ENCODE data around the gene GPR17.
A peak's percentile ranks its signal among the peaks of the same experiment; 100 is the strongest.

Gene GPR17

DNA sequence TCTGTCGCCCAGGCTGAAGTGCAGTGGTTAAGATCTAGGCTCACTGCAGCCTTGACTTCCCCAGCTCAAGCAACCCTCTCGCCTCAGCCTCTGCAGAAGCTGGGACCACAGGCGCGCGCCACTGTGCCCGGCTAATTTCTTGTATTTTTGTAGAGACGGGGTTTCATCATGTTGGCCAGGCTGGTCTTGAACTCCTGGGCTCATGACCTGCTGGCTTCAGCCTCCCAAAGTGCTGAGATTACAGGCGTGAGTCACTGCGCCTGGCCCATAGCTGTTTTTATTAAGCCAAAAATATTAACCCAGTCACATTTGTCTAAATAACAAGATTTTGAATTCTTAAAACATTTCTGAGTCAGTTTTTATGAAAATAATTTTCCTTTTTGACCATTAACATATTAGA, 49.0 kb downstream of the GPR17 start:
- Histone ChIP-seq H3K4me3 (ENCODE audit: low read depth, low read length) (no peak overlapping the region), H3K27ac (ENCODE audit: low read depth, low read length) (no peak overlapping the region)

DNA sequence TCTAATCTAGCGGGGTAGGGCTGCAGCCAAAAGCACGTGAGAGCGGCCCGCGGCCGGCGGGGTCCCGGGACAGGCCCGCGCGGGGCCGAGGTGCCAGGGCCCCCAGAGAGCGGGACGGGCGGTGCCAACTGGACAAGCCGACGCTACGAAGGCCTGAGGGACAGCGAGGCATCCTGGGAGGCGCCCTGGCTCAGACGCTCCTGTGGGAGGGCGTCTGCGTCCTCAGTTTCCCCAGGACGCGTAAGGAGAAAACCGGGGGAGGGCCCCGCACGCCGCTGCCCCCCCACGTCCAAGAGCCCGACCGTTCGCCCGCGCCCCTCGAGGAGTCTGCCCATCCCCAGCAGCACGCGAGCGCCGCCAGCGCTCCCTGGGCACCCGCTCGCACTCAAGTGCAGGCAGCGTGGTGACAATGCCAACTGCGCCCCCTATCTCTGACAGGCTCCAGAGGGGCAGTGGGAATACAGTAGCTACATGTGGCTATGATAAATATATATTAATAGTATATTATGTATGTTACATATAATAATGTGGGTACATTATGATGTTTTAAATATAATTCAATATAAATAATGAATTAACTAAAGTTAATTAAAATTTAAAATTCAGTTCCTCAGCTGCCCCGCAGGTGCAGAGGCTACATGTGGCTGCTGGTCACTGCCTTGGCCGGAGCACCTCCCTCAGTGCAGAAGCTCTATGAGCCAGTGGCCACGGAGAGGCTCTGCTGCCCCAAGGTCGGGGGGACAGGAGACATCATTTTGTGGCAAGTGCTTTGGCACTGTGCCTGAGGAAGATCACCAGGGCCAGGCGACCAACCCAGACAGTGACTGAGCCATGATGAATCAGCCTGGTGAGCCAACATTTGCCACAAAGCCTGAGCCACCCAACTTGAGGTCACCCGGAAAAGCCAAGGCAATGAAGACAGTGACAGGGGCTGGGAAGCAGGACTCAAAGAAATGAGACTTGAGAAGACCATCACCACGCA, 49.8 kb downstream of the GPR17 start:
- Histone ChIP-seq H3K27me3 (ENCODE audit: control insufficient read depth, insufficient read depth, low read length) (no peaks in the 10 kb centered on the region), H3K4me1 (ENCODE audit: control insufficient read depth, insufficient read depth, low read length) (peaks cover 5% of the 10 kb centered on the region), H3K27ac (ENCODE audit: low read depth, low read length) (no peak overlapping the region), H3K36me3 (ENCODE audit: control insufficient read depth, insufficient read depth, low read length) (no peaks in the 10 kb centered on the region), H3K9me3 (ENCODE audit: control insufficient read depth, insufficient read depth, low read depth, low read length) (peaks cover 12% of the 10 kb centered on the region), H3K4me3 (ENCODE audit: low read depth, low read length) (no peak overlapping the region), H3K9ac (ENCODE audit: low read length) (no peak overlapping the region)

More for the DNA sequence above, 49.0 kb downstream of the GPR17 start:
- H3K9ac ChIP-seq (ENCODE audit: low read length): no peak overlapping the region
- no peaks in the 10 kb centered on the region for H3K27me3 ChIP-seq (ENCODE audit: control insufficient read depth, insufficient read depth, low read length)
- no peaks in the 10 kb centered on the region for H3K4me1 ChIP-seq (ENCODE audit: control insufficient read depth, insufficient read depth, low read length)
- peaks cover 20% of the 10 kb centered on the region for H3K9me3 ChIP-seq (ENCODE audit: control insufficient read depth, insufficient read depth, low read depth, low read length)
- H3K36me3 ChIP-seq (ENCODE audit: control insufficient read depth, insufficient read depth, low read length): no peaks in the 10 kb centered on the region

DNA sequence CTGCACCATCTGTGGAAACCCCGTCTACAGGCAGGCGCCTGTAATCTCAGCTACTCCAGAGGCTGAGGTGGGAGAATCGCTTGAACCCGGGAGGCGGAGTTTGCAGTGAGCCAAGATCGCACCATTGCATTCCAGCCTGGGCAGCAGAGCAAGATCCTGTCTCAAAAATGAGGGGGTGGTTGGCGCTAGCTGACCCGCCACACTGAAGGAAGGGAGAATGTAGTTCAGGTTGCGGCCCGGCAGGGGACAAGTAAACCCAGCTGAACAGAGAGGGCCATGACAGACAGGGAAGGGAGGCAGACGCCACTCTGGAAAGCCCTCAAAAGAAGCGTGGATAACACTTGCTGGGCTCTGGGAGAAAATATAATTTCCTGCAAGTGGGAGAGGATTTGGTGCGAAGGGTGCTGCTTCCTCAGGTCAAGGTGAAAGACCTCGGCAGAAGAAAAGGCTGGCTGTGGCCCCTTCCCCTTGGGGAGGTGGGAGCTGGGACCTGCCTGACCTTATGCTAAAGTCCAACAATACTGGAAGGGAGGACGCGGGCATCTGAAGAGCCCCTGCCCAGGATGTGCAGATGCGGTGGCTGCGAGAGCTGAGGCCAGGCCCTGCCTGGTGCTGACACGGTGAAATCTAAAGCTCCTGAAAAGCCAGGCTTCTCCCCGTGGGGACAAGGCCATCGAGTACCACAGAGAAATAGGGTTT, 51.7 kb downstream of the GPR17 start:
- Histone ChIP-seq H3K9ac (ENCODE audit: low read length) (no peak overlapping the region), H3K4me1 (ENCODE audit: control insufficient read depth, insufficient read depth, low read length) (peaks cover 10% of the 10 kb centered on the region)

DNA sequence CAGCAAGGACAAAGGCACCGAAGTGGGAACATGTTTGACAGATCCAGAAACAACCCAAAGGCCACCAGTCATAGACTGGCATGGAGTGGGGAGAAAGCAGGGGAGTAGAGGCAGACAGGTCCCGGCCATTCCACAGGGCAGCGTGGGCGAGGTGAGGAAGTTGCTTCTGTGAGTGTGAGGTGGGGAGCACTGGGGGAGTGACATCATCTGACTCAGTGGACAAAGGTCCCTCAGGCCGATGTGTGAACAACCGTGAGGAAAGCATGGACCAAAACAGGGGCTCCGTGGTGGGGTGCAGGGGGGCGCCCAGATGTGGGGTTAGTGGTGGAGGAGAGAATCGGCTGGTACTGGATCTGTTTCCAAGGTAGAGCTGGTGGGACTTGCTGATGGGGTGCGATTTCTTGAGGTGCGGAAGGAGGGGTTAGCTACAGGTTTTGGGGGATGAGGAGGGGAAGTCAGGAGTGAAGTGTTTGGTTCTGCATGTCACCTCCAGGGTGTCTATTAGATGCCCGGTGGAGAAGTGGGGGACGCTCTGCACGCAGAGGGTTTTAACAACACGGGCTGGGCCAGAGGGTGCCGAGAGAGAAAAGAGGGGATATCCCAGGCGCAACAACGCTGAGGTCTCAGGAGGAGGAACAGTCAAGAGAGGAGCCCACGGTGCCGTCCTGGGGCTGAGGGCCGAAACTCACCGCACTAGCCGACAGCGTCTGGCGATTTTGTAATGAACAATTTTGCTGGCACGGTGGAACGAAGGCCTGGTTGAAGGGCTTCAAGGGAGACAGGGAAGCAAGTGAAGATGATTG, 52.8 kb downstream of the GPR17 start:
- Histone ChIP-seq H3K9me3 (ENCODE audit: control insufficient read depth, insufficient read depth, low read depth, low read length) (no peaks in the 10 kb centered on the region), H3K27me3 (ENCODE audit: control insufficient read depth, insufficient read depth, low read length) (no peaks in the 10 kb centered on the region), H3K4me1 (ENCODE audit: control insufficient read depth, insufficient read depth, low read length) (peaks cover 17% of the 10 kb centered on the region), H3K36me3 (ENCODE audit: control insufficient read depth, insufficient read depth, low read length) (peaks cover 5% of the 10 kb centered on the region; the same call in 1 of the 2 replicates), H3K9ac (ENCODE audit: low read length) (no peak overlapping the region), H3K4me3 (ENCODE audit: low read depth, low read length) (no peak overlapping the region), H3K27ac (ENCODE audit: low read depth, low read length) (no peak overlapping the region)

More for the DNA sequence above, 51.7 kb downstream of the GPR17 start:
- Histone ChIP-seq H3K27ac (ENCODE audit: low read depth, low read length) (no peak overlapping the region), H3K27me3 (ENCODE audit: control insufficient read depth, insufficient read depth, low read length) (no peaks in the 10 kb centered on the region), H3K9me3 (ENCODE audit: control insufficient read depth, insufficient read depth, low read depth, low read length) (no peaks in the 10 kb centered on the region), H3K36me3 (ENCODE audit: control insufficient read depth, insufficient read depth, low read length) (no peaks in the 10 kb centered on the region), H3K4me3 (ENCODE audit: low read depth, low read length) (no peak overlapping the region)

DNA sequence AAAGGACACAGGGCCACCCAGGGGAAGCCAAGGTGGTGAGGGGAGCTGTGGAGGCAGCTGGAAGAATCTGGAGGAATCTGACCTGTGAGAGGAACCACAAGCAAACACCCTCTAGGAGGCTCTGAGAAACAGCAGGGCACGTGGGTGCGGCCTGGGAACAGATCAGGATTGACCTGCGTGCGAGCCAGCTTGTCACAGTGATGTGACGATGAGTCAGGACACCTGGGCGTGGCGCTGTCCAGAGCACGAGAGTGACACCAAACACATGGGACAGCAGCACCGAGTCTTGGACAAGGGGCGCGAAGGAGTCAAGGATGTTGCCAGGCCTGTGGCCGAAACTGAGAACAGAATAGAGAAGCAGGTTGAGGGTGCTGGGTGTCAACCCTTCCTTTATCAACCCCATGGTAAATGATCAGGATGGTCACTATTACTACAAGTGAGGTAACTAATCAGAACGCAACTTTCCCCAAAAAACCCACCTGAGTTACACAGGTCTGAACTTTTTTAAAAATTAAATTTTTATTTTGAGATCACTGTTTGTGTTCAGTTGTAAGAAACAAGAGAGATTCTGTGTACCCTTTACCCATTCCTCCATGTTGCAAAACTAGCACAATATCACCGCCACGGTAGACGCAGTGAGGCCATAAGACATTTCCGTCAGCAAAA, 54.7 kb downstream of the GPR17 start:
- Histone ChIP-seq H3K4me1 (ENCODE audit: control insufficient read depth, insufficient read depth, low read length) (peaks cover 17% of the 10 kb centered on the region), H3K27ac (ENCODE audit: low read depth, low read length) (peak overlapping the region; percentile 30; the same call in 1 of the 2 replicates), H3K4me3 (ENCODE audit: low read depth, low read length) (peak overlapping the region; percentile 76), H3K36me3 (ENCODE audit: control insufficient read depth, insufficient read depth, low read length) (peaks cover 15% of the 10 kb centered on the region), H3K9me3 (ENCODE audit: control insufficient read depth, insufficient read depth, low read depth, low read length) (no peaks in the 10 kb centered on the region), H3K9ac (ENCODE audit: low read length) (peak overlapping the region; percentile 96), H3K27me3 (ENCODE audit: control insufficient read depth, insufficient read depth, low read length) (no peaks in the 10 kb centered on the region)

DNA sequence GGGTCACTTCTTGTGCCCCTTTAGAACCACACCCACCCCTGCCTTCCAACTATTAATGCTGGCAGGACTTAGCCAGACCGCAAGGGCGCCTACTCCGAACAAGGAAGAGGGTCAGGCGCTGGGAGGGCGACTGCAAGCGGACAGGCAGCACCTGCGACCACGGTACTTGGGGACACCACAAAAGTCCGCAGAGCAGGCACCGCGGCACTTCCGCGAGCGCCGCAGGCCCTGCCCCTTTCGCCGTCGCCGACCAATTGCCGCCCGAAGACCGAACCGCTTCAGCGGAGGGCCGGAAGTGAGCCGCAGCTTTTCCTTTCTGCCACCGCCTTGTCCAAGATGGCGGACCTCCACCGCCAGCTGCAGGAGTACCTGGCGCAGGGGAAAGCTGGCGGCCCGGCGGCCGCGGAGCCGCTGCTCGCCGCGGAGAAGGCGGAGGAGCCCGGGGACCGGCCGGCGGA, 55.3 kb downstream of the GPR17 start, which contains the start of gene SFT2D3:
Gene SFT2D3, plus strand, starts transcription at position 305 of the 458 bp plus-strand sequence. Its CDS starts 32 bp downstream, at position 337.
- peak within 1 kb of the TSS; percentile 76 for H3K4me3 ChIP-seq (ENCODE audit: low read depth, low read length)
- H3K4me1 ChIP-seq (ENCODE audit: control insufficient read depth, insufficient read depth, low read length): peaks cover 17% of the 10 kb centered on the region
- H3K9ac ChIP-seq (ENCODE audit: low read length): peak within 1 kb of the TSS; percentile 96
- H3K9me3 ChIP-seq (ENCODE audit: control insufficient read depth, insufficient read depth, low read depth, low read length): no peaks in the 10 kb centered on the region
- peaks cover 20% of the 10 kb centered on the region for H3K36me3 ChIP-seq (ENCODE audit: control insufficient read depth, insufficient read depth, low read length)
- H3K27ac ChIP-seq (ENCODE audit: low read depth, low read length): peak within 1 kb of the TSS; percentile 30; the same call in 1 of the 2 replicates
- H3K27me3 ChIP-seq (ENCODE audit: control insufficient read depth, insufficient read depth, low read length): no peaks in the 10 kb centered on the region

DNA sequence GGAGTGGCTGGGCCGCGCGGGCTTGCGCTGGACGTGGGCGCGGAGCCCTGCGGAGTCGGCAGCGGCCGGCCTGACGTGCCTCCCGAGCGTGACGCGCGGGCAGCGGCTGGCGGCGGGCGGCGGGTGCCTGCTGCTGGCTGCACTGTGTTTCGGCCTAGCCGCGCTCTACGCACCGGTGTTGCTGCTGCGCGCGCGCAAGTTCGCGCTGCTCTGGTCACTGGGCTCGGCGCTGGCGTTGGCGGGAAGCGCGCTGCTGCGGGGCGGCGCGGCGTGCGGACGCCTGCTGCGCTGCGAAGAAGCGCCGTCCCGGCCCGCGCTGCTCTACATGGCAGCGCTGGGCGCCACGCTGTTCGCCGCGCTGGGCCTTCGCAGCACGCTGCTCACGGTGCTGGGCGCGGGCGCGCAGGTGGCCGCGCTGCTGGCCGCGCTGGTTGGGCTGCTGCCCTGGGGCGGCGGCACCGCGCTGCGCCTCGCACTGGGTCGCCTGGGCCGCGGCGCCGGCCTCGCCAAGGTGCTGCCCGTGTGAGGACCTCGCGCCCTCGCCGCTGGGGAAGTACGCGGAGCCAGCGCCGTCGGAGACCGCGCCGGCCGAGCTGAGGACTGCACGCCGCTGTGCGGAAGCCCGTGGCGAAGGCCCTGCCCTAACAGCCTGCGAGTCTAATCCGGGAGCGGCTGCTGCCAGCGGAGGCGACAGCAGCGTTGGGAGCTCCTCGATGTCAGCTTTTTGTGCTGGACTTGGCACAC, 55.9 kb downstream of the GPR17 start:
- no peaks in the 10 kb centered on the region for H3K9me3 ChIP-seq (ENCODE audit: control insufficient read depth, insufficient read depth, low read depth, low read length)

More for the DNA sequence above, 55.9 kb downstream of the GPR17 start:
- H3K9ac ChIP-seq (ENCODE audit: low read length): peak overlapping the region; percentile 96
- H3K4me1 ChIP-seq (ENCODE audit: control insufficient read depth, insufficient read depth, low read length): peaks cover 17% of the 10 kb centered on the region
- peak overlapping the region; percentile 76 for H3K4me3 ChIP-seq (ENCODE audit: low read depth, low read length)
- peaks cover 26% of the 10 kb centered on the region for H3K36me3 ChIP-seq (ENCODE audit: control insufficient read depth, insufficient read depth, low read length)
- peak overlapping the region; percentile 30; the same call in 1 of the 2 replicates for H3K27ac ChIP-seq (ENCODE audit: low read depth, low read length)
- no peaks in the 10 kb centered on the region for H3K27me3 ChIP-seq (ENCODE audit: control insufficient read depth, insufficient read depth, low read length)

Data from HUES6 (cell line).